BE2C (cell line): ENCODE results near the gene PARD3B.

ENCODE experiments used
- DNase-seq: peaks from one replicate; pipeline ENCODE4 v3.0.0-alpha.2; 2020
- H3K27me3 ChIP-seq: fragments of 250-450 bp; sonication (Bioruptor Pico); 2 replicates; pipeline ENCODE4 v1.5.1; 2020; ENCODE audit warnings: mild to moderate bottlenecking
- H3K36me3 ChIP-seq: fragments of 250-450 bp; sonication (Bioruptor Pico); 2 replicates; pipeline ENCODE4 v1.5.1; 2020; ENCODE audit warnings: mild to moderate bottlenecking
- H3K4me1 ChIP-seq: fragments of 250-450 bp; sonication (Bioruptor Pico); 2 replicates; pipeline ENCODE4 v1.5.1; 2020
- H3K4me3 ChIP-seq: 2 replicates; pipeline ENCODE4 v1.5.1; 2011; ENCODE audit warnings: low read depth, low read length
- H3K9me3 ChIP-seq: fragments of 250-450 bp; sonication (Bioruptor Pico); 2 replicates; pipeline ENCODE4 v1.5.1; 2020
- CTCF ChIP-seq: IDR thresholded peaks from 2 replicates; pipeline ENCODE4 v1.5.1; 2012; ENCODE audit warnings: mild to moderate bottlenecking, low read depth, low read length

PARD3B gene

DNA sequence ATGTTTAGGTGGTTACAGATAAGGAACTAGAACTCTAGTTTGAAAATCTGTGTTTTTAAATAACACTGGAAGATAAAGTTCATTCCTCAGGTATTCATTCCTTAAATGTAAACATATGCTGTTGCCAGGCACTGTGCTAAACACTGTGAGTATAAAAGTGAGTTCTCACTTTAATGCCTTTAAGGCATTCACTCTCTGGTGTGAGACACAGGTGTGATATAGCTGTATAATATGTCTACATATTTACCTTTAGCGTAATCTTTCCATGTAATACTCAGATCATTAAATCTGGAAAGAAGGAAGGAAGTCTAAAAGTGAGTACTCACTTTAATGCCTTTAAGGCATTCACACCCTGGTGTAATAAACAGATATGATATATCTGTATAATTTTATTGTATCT, 472.6 kb downstream of the PARD3B start:
- no peaks in the 10 kb centered on the region for H3K36me3 ChIP-seq
- no peaks in the 10 kb centered on the region for H3K9me3 ChIP-seq
- H3K4me3 ChIP-seq = no peak overlapping the region
- H3K27me3 ChIP-seq = no peaks in the 10 kb centered on the region
- H3K4me1 ChIP-seq = no peaks in the 10 kb centered on the region
- TF ChIP-seq CTCF = no peak
- no peak for DNase-seq

GRCh38 chr2:205020673-205021072, 475.4 kb downstream of the PARD3B start:
- Histone ChIP-seq H3K36me3 (no peaks in the 10 kb centered on the region), H3K27me3 (no peaks in the 10 kb centered on the region), H3K4me1 (peaks cover 6% of the 10 kb centered on the region), H3K4me3 (no peak overlapping the region), H3K9me3 (no peaks in the 10 kb centered on the region)
- no peak for DNase-seq
- TF ChIP-seq CTCF = no peak

DNA sequence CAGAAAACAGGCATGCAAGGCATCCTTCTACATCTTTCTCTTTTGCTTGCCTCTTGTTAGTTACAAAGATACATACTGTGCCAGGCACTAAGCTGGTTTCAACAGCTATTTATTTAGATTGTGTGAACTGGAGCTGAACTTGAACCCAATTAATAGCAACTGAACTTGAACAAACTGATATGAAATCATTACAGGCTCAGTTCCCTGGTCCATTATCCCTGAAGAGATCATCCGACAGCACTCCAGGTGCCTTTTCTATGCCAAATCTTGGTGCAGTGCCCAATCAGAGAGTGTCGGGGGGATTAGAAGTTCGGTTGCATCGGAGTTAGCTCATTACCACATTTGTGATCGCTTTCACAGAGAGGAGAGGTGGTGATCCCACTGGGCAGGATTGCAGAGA, 477.6 kb downstream of the PARD3B start:
- no peak for DNase-seq
- H3K9me3 ChIP-seq = no peaks in the 10 kb centered on the region
- no peaks in the 10 kb centered on the region for H3K36me3 ChIP-seq
- H3K4me3 ChIP-seq = no peak overlapping the region
- TF ChIP-seq CTCF = no peak
- H3K4me1 ChIP-seq = peaks cover 14% of the 10 kb centered on the region
- H3K27me3 ChIP-seq = no peaks in the 10 kb centered on the region

- H3K36me3 ChIP-seq = no peaks in the 10 kb centered on the region
- peak overlapping the region; percentile 47 for H3K4me3 ChIP-seq
- H3K27me3 ChIP-seq = no peaks in the 10 kb centered on the region
- H3K9me3 ChIP-seq = no peaks in the 10 kb centered on the region
- peak; percentile 66 for DNase-seq
- H3K4me1 ChIP-seq = peaks cover 14% of the 10 kb centered on the region
- no peak for TF ChIP-seq CTCF
These were observed 479.7 kb downstream of the PARD3B start for GRCh38 chr2:205024822-205025518.

- H3K4me1 ChIP-seq = peaks cover 14% of the 10 kb centered on the region
- H3K4me3 ChIP-seq = peak overlapping the region; percentile 47
- no peaks in the 10 kb centered on the region for H3K36me3 ChIP-seq
- no peak for DNase-seq
- TF ChIP-seq CTCF = no peak
- H3K27me3 ChIP-seq = no peaks in the 10 kb centered on the region
- H3K9me3 ChIP-seq = no peaks in the 10 kb centered on the region
These were observed 480.4 kb downstream of the PARD3B start for GRCh38 chr2:205025580-205026240.

- Histone ChIP-seq H3K27me3 (no peaks in the 10 kb centered on the region), H3K9me3 (no peaks in the 10 kb centered on the region), H3K4me3 (no peak overlapping the region), H3K36me3 (no peaks in the 10 kb centered on the region), H3K4me1 (peaks cover 17% of the 10 kb centered on the region; the same call in 1 of the 2 replicates)
- DNase-seq = no peak
- TF ChIP-seq CTCF = no peak
These were observed 485.4 kb downstream of the PARD3B start for GRCh38 chr2:205030695-205031094.
